ENCODE results near the gene TRPM3. TPM values are rescaled to one million over a fixed set of nuclear protein-coding genes. Genes with fewer than 3 reads are reported as not detected.

The TRPM3 gene
- total RNA-seq, 1 donor from 2014 or later = not detected

- intact Hi-C loops (cut with micrococcal nuclease) = no loop called here
- ATAC-seq (ENCODE audit: low read depth) (no peak), DNase-seq (no peak)
- no peak overlapping the region for H3K4me3 Mint-ChIP-seq
- H3K36me3 Mint-ChIP-seq (ENCODE audit: low read depth) = no peaks in the 10 kb centered on the region
- H3K9me3 Mint-ChIP-seq = no peaks in the 10 kb centered on the region
- ChIA-PET CTCF (interaction anchor here (1.5 kb wide), 1 partner anchor 33 kb away, joined by 3 read pairs; no protein-coding TSS in a partner anchor), POLR2A (interaction anchor here (0.5 kb wide), 1 partner anchor 171 kb away, joined by 3 read pairs; no protein-coding TSS in a partner anchor)
- no peak overlapping the region for H3K27ac Mint-ChIP-seq
- no peak for TF ChIP-seq CTCF (IDR thresholded peaks at IDR 0.05)
- H3K27me3 Mint-ChIP-seq = no peaks in the 10 kb centered on the region
- H3K4me1 Mint-ChIP-seq = peaks cover 7% of the 10 kb centered on the region
Observed at GRCh38 chr9:70569070-70569772, 552.2 kb downstream of the TRPM3 start.

- no peak overlapping the region for H3K27ac Mint-ChIP-seq
Observed at GRCh38 chr9:70567511-70567910, 553.9 kb downstream of the TRPM3 start.

GRCh38 chr9:70566751-70567150 is 554.7 kb downstream of the TRPM3 start:
- Mint-ChIP-seq H3K36me3 (ENCODE audit: low read depth) (no peaks in the 10 kb centered on the region), H3K27me3 (no peaks in the 10 kb centered on the region), H3K27ac (no peak overlapping the region), H3K4me1 (peaks cover 27% of the 10 kb centered on the region), H3K9me3 (no peaks in the 10 kb centered on the region), H3K4me3 (no peak overlapping the region)
- TF ChIP-seq CTCF (IDR thresholded peaks at IDR 0.05) = no peak
- ChIA-PET CTCF (interaction anchor here (2.7 kb wide), 1 partner anchor 36 kb away, joined by 8 read pairs; no protein-coding TSS in a partner anchor), POLR2A (no interaction called here)
- DNase-seq = no peak
- ATAC-seq (ENCODE audit: low read depth) = no peak
- intact Hi-C loops (cut with micrococcal nuclease) = no loop called here

More at GRCh38 chr9:70567511-70567910, 553.9 kb downstream of the TRPM3 start:
- Mint-ChIP-seq H3K4me3 (no peak overlapping the region), H3K27me3 (no peaks in the 10 kb centered on the region), H3K9me3 (no peaks in the 10 kb centered on the region), H3K36me3 (ENCODE audit: low read depth) (no peaks in the 10 kb centered on the region), H3K4me1 (peaks cover 24% of the 10 kb centered on the region)
- no peak for ATAC-seq (ENCODE audit: low read depth)
- no peak for DNase-seq
- ChIA-PET POLR2A (no interaction called here), CTCF (interaction anchor here (2.7 kb wide), 1 partner anchor 35 kb away, joined by 8 read pairs; no protein-coding TSS in a partner anchor)
- TF ChIP-seq CTCF (IDR thresholded peaks at IDR 0.05) = no peak
- intact Hi-C loops (cut with micrococcal nuclease) = no loop called here

- H3K4me1 Mint-ChIP-seq = peaks cover 27% of the 10 kb centered on the region
- no peaks in the 10 kb centered on the region for H3K9me3 Mint-ChIP-seq
- DNase-seq = no peak
- CTCF ChIA-PET = interaction anchor here (2.7 kb wide), 1 partner anchor 36 kb away, joined by 8 read pairs; no protein-coding TSS in a partner anchor
- intact Hi-C loops (cut with micrococcal nuclease) = no loop called here
- H3K27me3 Mint-ChIP-seq = no peaks in the 10 kb centered on the region
- no peak overlapping the region for H3K4me3 Mint-ChIP-seq
- no peak for ATAC-seq (ENCODE audit: low read depth)
- POLR2A ChIA-PET = interaction anchor here (0.6 kb wide), 1 partner anchor 154 kb away, joined by 3 read pairs; no protein-coding TSS in a partner anchor
- no peak overlapping the region for H3K27ac Mint-ChIP-seq
- no peak for TF ChIP-seq CTCF (IDR thresholded peaks at IDR 0.05)
- no peaks in the 10 kb centered on the region for H3K36me3 Mint-ChIP-seq (ENCODE audit: low read depth)
Observed at GRCh38 chr9:70566066-70566465, 555.4 kb downstream of the TRPM3 start.

Data from activated B cell treated with CpG ODN at 0.5 μM for 24 hours (primary cell).